Activated T-helper 9 cell treated with anti-CD3 and anti-CD28 coated beads, Interleukin-2, amount 50 U/mL, for 16 hours (primary cell): ENCODE measurements around the gene GTF2F2.
"Not testable (repeated sequence)": the region's sequence is repeated elsewhere in the genome, so short reads cannot be mapped to it uniquely, and the experiment has no call there.

Source experiments
- DNase-seq: peaks from one replicate; pipeline ENCODE4 v3.0.0-alpha.2; 2020; ENCODE audit warnings: low read depth

Gene GTF2F2

GRCh38 chr13:45256254-45256653, 135.9 kb downstream of the GTF2F2 start:
- no peak for DNase-seq

- DNase-seq: no peak
These were observed 137.5 kb downstream of the GTF2F2 start for GRCh38 chr13:45257638-45258333.

GRCh38 chr13:45258334-45258675, 138.0 kb downstream of the GTF2F2 start:
- DNase-seq: no peak

GRCh38 chr13:45267215-45267614, 146.9 kb downstream of the GTF2F2 start:
- DNase-seq: no peak

GRCh38 chr13:45269204-45269603, 148.9 kb downstream of the GTF2F2 start:
- DNase-seq: no peak

- no peak for DNase-seq
These were observed 156.6 kb downstream of the GTF2F2 start for GRCh38 chr13:45276913-45277312.

- no peak for DNase-seq
These were observed 157.9 kb downstream of the GTF2F2 start for GRCh38 chr13:45278096-45278645.

- DNase-seq: no peak
These were observed 159.7 kb downstream of the GTF2F2 start for GRCh38 chr13:45280011-45280410.

GRCh38 chr13:45280751-45281634, 160.7 kb downstream of the GTF2F2 start:
- peak; percentile 41 for DNase-seq

- DNase-seq: no peak
These were observed 162.7 kb downstream of the GTF2F2 start for GRCh38 chr13:45282994-45283393.

- no peak for DNase-seq
These were observed 169.7 kb downstream of the GTF2F2 start for GRCh38 chr13:45289936-45290563.

GRCh38 chr13:45292176-45292575, 171.9 kb downstream of the GTF2F2 start:
- no peak for DNase-seq

- DNase-seq: no peak
These were observed 175.2 kb downstream of the GTF2F2 start for GRCh38 chr13:45295536-45295935.

GRCh38 chr13:45296259-45296658, 175.9 kb downstream of the GTF2F2 start:
- no peak for DNase-seq

GRCh38 chr13:45297456-45298205, 177.3 kb downstream of the GTF2F2 start:
- DNase-seq: no peak

- DNase-seq: no peak
These were observed 177.8 kb downstream of the GTF2F2 start for GRCh38 chr13:45298206-45298505.

GRCh38 chr13:45298550-45298949, 178.2 kb downstream of the GTF2F2 start:
- not testable (repeated sequence) for DNase-seq

GRCh38 chr13:45299194-45299593, 178.9 kb downstream of the GTF2F2 start:
- DNase-seq: no peak

- no peak for DNase-seq
These were observed 180.1 kb downstream of the GTF2F2 start for GRCh38 chr13:45300190-45300985.

GRCh38 chr13:45301263-45301662, 181.0 kb downstream of the GTF2F2 start:
- no peak for DNase-seq

- no peak for DNase-seq
These were observed 182.2 kb downstream of the GTF2F2 start for GRCh38 chr13:45302507-45302906.
